Activated CD4-positive, alpha-beta T cell treated with anti-CD3 and anti-CD28 coated beads for 4 hours (primary cell): ENCODE results near the gene FPR2.
"Not testable (repeated sequence)": the region's sequence is repeated elsewhere in the genome, so short reads cannot be mapped to it uniquely, and the experiment has no call there.

Source experiments
- DNase-seq, 2 donors: peaks; one replicate each; pipeline ENCODE4 v3.0.0-alpha.2; 2020

FPR2 gene

DNA sequence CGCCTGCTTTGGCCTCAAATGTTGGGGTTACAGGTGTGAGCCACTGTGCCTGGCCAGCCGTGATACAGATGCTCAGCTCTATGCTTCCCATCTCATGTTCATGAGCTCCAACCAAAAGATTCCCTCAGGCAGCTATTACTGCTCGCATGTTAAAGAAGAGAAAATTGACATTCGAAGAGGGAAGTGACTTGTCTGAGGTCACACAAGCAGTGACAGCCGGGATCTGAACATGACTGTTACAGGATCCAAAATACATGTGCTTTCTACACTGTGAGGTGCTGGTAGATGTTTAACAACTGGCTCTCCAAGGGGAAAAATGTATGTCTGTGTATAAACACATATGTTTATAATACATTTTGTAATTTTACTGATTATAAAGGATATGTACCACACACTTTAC is 20.6 kb upstream of the FPR2 start:
- no peak for DNase-seq

DNA sequence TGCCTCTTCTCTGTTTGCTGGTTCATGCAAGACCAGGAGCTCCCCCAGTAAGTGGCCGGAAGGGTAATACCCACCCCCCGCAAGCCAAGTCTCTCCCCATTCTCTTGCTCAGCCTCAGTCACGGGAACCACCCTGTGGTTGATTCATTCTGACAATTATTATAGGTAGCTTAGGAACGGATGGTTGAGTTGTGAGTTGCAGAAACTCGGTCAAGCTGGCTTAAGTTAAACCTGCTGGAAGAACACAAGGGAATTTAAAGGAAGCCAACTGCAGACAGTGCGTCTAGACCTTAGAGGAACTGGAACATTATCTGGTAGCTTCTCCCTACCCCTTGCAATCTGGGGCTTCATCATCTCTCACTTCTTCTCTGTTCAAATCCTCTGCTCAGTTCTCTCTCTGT is 18.2 kb upstream of the FPR2 start:
- no peak for DNase-seq

DNA sequence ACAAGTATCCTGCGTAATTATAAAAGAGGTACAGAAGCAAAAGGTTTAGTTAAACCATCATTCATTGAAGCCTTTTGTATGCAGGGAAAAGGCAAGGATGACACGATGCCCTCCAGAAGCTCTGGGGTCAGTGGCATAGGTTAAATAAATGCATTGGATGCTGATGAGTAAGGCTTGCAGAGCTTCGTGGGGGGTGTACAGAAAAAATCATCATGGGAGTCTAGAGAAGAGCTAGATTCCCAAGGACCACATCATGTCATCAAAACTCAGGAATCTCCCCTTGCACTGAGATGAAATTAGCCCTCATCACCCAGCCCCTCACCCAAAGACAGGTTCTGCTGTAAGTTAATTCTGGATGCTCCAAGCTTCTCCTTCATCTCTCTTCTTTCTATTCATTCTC is 17.6 kb upstream of the FPR2 start:
- no peak for DNase-seq

DNA sequence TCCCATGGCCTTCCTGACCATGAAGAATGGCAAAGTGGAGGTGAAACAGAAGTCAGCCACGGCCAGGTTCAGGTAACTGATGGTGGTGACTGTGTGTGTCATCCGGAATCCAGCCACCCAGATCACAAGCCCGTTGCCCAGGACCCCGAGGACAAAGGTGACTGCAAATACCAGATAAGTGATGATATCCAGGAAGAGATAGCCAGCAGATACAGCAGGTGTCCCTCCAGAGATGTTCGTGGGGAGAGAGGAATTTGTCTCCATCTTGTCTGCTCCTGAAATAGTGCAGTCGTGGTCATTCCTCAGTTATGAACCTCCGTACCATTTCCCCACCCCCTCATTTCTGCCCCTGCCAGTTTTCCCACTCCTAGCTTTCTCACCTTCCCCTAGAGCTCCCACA is 14.2 kb upstream of the FPR2 start:
- DNase-seq, result no peak

DNA sequence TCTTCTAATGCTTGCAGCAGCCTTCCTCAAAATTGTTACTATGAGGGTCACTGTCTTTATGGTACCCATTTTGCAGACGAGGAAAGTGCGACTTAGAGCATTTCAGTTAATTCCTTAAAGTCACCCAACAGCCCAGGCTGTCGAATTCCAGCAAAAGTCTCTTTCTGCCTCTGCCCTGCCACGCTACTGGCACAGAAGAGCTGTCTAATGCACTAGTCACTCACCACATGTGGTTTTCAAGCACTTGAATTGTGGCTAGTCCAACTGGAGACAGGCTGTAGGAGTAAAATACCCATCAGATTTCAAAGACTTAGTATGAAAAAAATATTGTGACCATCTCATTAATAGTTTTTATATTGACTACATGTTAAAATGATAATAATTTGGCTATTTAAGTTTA is 11.0 kb upstream of the FPR2 start:
- no peak for DNase-seq

DNA sequence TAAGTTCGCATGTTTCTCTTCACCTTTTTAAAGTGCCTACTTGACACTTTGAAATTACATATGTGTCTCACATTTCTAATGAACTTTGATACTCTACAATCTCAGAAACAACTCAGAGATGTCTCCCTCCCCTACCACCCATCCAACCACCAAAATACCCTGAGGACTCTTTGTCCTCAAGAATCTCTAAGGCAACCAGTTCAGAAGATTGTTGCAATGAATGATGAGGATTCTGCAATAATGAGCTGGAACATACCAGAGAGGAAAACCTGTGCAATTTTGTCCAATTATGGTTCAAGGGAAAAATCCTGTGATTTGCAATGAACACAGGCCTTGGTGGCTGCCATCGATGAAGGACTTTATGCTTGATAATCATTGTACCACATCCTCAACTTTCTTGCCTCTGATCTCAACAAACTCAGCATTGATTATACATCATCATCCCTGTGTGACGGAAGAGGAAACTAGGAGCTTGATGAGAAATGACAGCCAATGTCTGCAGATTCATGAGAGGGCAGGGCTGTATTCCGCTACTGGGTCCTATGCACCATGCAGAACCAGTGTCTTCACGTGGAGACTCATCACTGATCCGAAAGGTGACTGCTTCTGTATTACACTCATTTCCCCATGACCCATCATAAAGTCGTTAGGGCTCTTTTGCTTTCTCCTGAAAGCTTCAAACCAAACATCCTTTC is 10.4 kb upstream of the FPR2 start:
- no peak for DNase-seq

DNA sequence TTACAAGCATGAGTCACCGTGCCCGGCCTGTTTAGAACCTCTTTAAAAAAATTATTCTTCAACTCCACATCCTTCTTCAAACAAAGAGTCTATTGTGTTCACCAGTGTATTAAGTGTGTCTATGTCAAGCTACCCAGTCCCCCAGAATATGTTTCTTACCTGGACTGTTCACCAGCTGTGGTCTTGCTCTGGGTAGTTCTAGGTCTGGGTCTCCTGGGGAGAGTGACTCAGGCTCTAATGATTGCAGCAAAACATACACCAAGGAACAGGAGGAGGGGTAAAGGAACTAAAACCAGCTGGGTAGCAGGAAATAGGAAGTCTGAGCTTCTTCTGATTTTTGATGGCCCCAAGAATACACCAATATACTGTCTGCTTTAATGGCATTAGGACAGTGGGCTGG is 9.3 kb upstream of the FPR2 start, which contains the start of gene FPR1:
Gene FPR1 (minus strand): TSS at position 224 of the 400 bp plus-strand sequence. CDS start 4,884 bp downstream, outside the sequence.
- no peak for DNase-seq

DNA sequence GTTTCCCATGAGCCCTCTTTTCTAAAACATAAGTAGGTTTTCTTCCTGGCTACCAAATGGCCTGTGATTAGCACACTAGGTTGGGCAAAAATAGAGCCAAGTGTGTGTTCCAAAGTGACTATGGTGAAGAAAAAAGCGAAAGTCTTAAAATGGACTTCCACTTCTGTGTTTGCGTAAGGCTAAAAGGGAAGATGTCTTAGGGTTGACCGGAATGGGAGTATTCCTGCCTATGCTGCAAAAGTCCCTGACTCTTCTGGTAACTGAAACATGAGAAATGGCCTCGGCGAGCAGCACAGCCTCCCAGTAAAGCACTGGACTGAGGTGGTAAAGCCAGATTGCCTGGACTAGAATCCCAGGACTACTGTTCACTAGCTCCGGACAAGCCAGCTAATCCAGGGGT is 6.9 kb upstream of the FPR2 start:
- no peak for DNase-seq

DNA sequence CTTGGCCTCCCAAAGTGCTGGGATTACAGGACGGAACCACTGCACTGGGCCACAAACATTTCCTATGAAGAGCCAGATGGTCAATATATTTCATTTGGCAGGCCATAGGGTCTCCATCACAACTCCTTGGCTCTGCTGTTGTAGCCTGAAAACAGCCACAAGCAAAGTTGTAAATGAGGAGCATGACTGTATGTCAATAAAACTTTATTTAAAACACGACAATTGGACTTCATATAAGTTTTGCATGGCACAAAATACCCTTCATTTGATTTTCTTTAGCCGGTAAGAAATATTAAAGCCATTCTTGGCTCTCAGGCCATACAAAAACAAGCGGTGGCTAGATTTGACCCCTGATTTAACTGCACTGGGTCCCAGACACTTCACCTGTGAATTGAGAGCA is 6.2 kb upstream of the FPR2 start:
- DNase-seq, result no peak

DNA sequence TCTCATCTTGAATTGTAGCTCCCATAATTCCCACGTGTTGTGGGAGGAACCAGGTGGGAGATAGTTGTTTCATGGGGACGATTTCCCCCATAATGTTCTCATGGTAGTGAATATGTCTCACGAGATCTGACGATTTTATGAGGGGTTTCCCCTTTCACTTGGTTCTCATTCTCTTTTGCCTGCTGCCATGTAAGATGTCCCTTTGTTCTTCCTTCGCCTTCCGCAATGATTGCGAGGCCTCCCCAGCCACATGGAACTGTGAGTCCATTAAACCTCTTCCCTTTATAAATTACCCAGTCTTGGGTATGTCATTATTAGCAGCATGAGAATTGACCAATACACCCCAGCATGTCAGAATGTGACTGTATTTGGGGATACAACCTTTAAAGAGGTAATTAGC is 5.4 kb upstream of the FPR2 start:
- no peak for DNase-seq

DNA sequence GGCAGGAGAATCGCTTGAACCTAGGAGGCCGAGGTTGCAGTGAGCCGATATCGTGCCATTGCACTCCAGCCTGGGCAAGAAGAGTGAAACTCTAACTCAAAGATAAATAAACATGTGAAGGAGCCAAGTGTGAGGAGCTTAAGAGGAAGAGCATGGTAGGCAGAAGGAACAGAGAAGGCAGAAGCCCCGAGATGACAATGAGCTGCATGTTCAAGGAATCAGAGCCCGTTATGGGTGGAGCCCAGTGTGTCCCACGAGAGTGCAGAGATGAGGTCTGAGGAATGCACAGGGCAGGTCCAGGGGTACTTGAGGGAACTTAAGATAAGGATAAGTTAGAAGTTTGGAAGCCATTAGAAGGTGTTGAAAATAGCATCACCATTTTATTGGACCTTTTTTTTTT is 716 bp downstream of the FPR2 start:
- DNase-seq, result no peak

DNA sequence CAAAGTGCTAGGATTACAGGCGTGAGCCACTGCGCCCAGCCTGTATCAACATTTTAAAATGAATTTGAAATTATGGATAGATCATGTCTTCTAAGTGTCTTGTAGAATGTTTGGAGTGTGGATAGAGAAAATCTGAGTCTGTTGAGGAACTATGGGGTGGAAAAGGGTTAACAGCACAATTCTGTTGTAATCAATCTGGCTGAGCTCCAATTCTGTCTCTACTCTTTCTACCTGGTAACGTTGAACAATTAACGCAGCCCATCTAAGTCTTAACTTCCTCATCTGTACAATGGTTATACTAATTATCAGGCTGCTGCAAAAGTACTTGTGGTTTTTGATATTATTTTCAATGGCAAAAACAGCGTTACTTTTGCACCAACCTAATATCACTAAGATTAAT is 4.1 kb downstream of the FPR2 start:
- no peak for DNase-seq

DNA sequence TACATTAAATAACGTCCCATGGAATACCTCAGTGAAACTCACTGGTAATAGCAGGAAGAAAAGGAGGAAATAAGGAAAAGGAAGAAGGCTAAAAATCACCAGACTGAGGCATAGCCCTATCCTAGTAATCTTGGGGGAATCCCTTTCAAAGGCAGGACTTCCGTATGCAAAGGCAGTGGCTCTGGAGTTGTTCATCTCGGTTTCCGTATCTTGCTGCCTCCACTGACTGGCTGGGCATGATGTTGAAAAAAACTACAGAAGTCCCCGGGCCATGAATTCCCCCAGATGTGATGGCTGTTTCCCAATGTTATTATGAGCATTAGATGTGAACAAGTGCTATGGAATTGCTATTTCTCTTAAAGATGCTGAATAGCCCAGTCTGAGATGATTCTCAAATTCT is 5.5 kb downstream of the FPR2 start:
- no peak for DNase-seq

DNA sequence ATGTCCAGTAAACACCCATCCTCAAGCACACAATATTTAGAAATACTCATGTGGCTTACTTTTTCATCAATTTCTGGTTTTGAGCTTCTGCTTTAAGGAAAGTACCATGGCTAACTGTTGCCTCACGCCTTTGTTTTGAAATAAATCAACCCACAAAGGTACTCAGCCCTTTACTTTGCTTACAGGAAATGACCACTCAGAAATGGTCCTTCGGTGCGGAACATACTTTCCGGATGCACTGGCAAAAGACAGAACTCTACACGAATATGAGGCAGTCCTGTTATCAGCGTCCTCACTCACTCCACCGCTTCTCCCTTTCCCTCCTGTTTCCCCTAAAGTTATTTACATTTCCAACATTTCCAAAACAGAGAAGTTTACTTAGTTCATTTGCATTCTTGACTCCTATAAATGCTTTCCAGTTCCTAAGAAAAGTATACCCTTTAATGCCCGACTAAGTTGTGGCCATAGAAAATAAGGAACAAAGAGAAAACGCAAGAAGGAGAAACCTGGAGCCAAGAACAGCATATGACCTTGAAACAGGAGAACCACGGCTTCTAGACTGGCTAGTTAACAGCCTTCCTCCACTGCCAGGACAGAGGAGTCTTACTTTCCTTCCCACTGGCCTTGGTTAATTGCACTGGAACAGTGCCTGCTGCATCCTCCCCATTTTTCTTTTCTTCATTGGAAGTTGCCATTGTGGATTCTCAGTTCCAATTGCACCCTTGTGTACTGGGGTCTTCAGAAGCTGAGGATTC is 10.6 kb downstream of the FPR2 start:
- DNase-seq, result no peak

DNA sequence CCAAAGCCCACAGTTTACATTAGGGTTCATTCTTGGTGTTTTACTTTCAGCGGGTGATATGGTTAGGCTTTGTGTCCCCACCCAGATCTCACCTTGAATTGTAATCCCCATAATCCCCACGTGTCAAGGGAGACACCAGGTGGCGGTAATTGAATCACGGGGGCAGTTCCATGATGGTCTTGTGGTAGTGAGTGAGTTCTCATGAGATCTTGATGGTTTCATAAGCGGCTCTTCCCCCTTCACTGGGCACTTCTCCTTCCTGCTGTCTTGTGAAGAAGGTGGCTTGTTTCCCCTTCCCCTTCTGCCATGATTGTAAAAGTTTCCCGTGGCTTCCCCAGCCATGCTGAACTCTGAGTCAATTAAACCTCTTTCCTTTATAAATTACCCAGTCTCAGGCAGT is 12.0 kb downstream of the FPR2 start:
- no peak for DNase-seq

DNA sequence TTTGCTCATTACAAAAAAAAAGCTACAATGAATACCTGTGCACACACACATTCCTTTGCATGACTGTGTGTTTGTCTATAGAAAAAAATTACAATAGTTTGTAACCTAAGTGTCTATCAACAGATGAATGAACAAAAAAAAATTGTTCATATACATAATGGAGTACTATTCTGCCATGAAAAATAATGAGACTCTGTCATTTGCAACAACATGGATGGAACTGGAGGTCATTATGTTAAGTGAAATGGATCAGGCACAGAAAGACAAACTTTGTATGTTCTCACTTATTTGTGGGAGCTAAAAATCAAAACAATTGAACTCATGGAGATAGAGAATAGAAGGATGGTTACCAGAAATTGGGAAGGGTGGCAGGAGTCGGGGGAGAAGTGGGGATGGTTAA is 15.6 kb downstream of the FPR2 start:
- not testable (repeated sequence) for DNase-seq

DNA sequence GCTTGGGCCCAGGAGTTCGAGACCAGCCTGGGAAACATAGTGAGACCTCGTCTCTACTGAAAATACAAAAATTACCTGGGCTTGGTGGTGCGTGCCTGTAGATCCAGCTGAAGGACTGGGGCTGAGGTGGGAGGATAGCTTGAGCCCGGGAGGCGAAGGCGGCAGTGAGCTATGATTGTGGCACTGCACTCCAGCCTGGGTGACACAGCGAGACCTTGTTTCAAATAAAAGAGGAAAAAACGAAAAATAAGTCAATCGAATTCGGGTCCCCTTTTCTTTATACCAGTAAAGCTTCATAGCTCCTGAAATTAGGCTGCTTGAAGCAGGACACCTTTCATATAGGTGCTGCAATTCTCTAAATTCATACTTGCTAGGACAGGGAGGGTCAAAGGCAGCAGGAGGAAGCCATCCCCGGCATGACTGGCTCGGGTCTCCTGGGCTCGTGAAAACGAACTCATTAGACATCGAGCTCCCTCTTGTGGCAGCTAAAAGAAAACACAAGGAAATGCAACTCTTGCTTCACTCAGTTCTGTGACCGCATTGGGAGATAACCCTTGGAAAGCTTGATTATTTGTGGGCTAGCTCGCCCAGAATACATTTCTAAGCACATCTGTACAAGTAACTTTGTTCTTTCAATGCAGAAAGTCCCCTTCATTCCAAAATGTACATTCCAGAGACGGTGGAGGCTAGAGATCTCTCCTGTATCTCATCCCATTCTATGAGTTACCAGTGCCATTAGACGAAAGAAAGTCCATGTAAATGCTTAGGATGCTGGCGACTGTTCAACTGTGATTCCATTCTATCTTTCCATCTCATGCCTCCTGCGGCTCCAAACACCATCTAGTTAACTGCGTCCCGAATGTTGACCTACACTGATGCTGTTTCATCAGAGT is 16.8 kb downstream of the FPR2 start:
- peak; percentile 35 to 36 for DNase-seq

DNA sequence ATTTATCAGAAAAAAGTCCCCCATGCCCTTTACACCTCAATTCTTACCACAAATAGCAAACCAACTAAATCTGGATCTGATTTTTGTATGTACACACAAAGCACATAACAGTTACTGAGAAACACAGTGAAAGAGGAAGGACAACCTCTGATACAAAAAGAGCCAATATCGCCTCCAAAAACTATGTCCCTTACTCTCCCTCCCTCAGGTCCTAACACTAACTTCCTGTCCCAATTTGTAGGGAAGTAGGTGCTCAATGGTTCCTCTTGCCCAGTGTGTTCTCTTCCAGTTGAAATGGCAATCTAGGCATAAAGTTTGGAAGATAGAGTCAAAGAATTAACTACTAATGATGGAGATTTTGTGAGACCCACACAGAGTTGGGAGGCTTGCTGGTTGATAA is 18.2 kb downstream of the FPR2 start:
- DNase-seq, result no peak

DNA sequence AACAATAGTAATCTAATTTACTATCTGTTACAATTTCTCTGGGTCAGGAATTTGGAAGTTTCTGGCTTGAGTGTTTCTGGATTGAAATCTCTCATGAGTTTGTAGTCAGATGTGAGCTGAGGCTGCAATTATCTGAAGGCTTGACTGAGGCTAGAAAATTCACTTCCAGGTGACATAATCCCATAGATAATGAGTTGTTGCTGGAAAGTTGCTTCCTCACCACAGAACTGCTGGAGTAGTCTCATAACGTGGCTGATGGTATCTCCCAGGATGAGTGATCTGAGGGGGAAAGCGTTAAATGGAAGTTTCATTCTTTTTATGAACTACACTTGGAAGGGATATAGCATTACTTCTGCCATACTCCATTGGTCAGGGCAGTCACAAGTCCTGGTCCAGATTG is 18.7 kb downstream of the FPR2 start:
- no peak for DNase-seq

DNA sequence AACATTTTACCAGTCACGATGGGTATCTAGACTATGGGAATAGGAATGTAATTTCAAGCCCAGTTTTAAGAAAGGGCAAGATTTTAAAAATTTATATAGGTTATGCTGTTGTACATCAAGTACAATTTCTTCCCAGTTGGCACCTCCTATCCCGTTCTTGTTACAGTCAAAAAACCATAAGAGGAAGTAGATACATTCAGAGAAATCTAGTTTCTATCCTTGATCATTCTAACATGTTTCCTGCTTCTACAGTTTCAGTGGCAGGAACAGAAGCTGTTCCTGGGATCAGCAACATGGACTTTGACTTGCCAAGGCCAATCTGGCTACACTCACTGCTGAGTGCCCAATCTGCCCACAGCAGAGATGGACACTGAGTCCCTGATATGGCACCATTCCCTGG is 19.3 kb downstream of the FPR2 start:
- no peak for DNase-seq

DNA sequence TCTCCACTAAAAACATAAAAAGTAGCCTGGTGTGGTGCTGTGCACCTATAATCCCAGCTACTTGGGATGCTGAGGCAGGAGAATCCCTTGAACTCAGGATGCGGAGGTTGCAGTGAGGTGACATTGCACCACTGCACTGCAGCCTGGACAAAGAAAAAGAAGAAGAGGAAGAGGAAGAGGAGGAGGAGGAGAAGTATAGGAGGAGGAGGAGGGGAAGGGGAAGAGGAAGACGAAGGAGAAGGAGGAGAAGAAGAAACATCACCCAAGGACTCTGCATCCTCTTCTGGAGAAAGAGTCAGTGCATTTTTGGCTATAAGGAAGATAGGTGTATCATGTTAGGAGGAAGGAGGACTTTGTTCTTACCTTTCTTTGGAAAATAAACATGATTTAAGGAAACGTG is 21.0 kb downstream of the FPR2 start:
- no peak for DNase-seq

DNA sequence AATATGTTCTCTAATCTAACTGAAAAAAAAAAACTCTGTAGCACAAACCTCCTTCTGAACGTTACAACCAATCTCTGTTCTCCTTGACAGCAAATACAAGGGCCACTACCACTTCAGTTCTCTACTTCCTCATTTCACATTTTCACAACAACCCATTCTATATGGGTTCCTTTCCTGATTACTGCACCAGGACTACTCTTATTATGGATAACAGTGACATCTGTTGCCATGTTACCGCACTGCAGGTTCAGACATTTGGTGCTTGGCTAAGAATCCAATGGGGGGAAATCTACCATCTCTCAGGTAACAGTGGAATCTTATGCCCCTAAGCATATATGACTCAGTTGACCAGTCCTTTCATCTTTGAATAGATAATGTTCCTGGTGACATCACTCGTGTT is 22.4 kb downstream of the FPR2 start:
- no peak for DNase-seq

DNA sequence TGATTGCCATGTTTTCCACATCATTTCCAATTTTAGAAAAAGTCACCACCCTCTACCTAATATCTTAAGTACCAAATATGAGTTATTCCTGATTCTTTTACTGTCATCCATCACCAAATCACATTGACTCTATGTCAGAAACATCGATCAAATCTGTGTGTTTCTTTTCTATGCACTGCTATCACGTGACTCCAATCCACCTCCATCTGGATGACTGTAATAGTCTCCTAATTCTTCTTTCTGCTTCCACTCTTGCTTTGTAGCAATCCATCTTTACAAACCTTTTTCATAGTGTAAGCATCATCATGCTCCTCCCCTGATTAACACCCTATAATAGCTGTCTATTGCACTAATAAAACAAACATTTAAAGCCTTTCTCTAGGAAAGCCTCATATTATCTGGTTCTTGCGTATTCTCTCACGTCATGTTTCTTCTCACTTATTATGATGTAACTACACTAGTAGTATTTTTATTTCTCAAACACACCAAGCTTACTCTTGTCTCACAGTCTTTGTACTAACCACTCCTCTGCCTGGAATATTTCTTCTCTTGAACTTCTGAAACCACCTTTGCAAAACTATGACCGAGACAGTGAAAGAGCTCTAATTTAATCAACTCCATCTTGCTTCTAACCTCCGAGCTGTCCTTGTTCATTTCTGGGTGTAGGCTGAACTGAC is 23.3 kb downstream of the FPR2 start:
- DNase-seq, result no peak
